Thoracic aorta (tissue), 2 donors: ENCODE results near the gene SYNPO. TPM values are rescaled to one million over a fixed set of nuclear protein-coding genes. Genes with fewer than 3 reads are reported as not detected.

ENCODE experiments used
- ATAC-seq: fragments of 150-250 bp; one replicate; pipeline ENCODE4 v1.8.0; 2017; ENCODE audit warnings: low read depth; ENCODE audit not compliant: insufficient number of reproducible peaks, low FRiP score
- DNase-seq: peaks from one replicate; pipeline ENCODE4 v3.0.0-alpha.2; 2020; ENCODE audit warnings: low spot score
- H3K27ac ChIP-seq, 2 donors: fragments of 200-600 bp; sonication (generic); 1 replicate in 1 of 2; 2 replicates in 1 of 2; pipeline ENCODE4 v1.5.1; 2016; ENCODE audit warnings: mild to moderate bottlenecking in 2 of 2, moderate library complexity in 2 of 2
- H3K27me3 ChIP-seq: fragments of 200-600 bp; sonication (generic); replicated peaks from 2 replicates; pipeline ENCODE4 v1.6.0; 2016; ENCODE audit warnings: mild to moderate bottlenecking; ENCODE audit not compliant: insufficient read depth
- H3K36me3 ChIP-seq: fragments of 200-600 bp; sonication (generic); one replicate; pipeline ENCODE4 v1.5.1; 2016
- H3K4me1 ChIP-seq, 2 donors: fragments of 200-600 bp; sonication (generic); 1 replicate in 1 of 2; 2 replicates in 1 of 2; pipeline versions ENCODE4 v1.5.1 to v1.6.0; 2016; ENCODE audit warnings: low read depth in 2 of 2, mild to moderate bottlenecking in 1 of 2; ENCODE audit not compliant: control insufficient read depth in 1 of 2
- H3K4me3 ChIP-seq: fragments of 200-600 bp; sonication (generic); 2 replicates; pipeline ENCODE4 v1.5.1; 2016; ENCODE audit warnings: mild to moderate bottlenecking
- H3K9me3 ChIP-seq: fragments of 200-600 bp; sonication (generic); 2 replicates; pipeline ENCODE4 v1.5.1; 2016
- total RNA-seq, 2 donors: library from RNA; depleted of rRNA; stranded (reverse); fragments of >200 nt; gene quantifications; one replicate each; pipeline versions ENCODE4 v1.1.0 to v1.2.3, GENCODE V29; 2016
- TF ChIP-seq, protein P1 (sequence below): fragments of 200-600 bp; sonication (generic); IDR thresholded peaks from one replicate; pipeline ENCODE4 v1.5.1; 2019; ENCODE audit warnings: antibody characterized with exemption

The SYNPO gene
- total RNA-seq, 2 donors from 2014 or later, result 191 to 226 TPM

DNA sequence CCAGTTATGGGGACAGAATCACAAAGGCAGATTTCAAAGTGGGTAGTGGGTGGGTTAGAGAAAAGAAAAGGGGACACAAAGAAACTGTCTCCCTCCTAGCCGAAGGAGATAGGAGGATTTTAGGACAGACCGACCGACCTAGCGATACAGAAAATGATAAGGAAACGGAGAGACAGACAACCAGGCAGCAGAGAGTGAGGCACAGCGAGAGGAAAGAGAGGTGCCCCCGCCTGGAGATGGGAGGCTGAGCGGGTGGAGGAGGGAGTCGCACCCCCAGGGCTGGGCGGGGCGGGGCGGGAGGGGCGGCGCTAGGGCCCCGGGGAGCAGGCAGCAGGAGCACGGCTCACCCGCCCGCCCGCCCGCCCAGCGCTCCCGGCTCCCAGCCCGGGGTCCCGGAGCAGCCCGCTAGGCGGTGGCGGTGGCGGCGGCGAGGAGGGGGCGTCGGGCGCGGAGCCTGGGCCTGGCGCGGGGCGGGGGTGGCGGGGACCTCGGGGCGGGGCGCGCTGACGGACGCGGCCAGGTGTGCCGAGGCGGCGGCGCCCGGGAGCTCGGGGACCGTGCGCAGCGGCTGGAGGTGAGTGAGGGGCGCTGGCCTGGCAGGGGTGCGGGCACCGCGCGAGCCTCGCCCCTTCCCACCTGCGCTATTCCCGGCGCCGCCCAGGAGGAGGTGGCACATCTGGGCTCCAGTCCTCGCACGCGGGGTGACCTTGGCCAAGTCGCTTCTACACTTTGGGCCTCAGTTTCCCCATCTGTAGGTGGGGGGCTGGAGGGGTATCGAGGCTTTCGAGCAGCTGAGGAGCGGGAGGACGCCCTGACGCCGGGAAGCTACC is 15.9 kb upstream of the SYNPO start:
- H3K9me3 ChIP-seq, result no peaks in the 10 kb centered on the region
- DNase-seq (no peak), ATAC-seq (no peak)
- H3K4me3 ChIP-seq, result peak overlapping the region; percentile 94
- TF ChIP-seq, protein P1, sequence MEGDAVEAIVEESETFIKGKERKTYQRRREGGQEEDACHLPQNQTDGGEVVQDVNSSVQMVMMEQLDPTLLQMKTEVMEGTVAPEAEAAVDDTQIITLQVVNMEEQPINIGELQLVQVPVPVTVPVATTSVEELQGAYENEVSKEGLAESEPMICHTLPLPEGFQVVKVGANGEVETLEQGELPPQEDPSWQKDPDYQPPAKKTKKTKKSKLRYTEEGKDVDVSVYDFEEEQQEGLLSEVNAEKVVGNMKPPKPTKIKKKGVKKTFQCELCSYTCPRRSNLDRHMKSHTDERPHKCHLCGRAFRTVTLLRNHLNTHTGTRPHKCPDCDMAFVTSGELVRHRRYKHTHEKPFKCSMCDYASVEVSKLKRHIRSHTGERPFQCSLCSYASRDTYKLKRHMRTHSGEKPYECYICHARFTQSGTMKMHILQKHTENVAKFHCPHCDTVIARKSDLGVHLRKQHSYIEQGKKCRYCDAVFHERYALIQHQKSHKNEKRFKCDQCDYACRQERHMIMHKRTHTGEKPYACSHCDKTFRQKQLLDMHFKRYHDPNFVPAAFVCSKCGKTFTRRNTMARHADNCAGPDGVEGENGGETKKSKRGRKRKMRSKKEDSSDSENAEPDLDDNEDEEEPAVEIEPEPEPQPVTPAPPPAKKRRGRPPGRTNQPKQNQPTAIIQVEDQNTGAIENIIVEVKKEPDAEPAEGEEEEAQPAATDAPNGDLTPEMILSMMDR, result peak; percentile 12
- no peaks in the 10 kb centered on the region for H3K27me3 ChIP-seq
- H3K4me1 ChIP-seq, result peaks cover 23 to 65% of the 10 kb centered on the region in 2 donors
- H3K27ac ChIP-seq, result peak overlapping the region; percentile 99 to 100
- no peaks in the 10 kb centered on the region for H3K36me3 ChIP-seq

DNA sequence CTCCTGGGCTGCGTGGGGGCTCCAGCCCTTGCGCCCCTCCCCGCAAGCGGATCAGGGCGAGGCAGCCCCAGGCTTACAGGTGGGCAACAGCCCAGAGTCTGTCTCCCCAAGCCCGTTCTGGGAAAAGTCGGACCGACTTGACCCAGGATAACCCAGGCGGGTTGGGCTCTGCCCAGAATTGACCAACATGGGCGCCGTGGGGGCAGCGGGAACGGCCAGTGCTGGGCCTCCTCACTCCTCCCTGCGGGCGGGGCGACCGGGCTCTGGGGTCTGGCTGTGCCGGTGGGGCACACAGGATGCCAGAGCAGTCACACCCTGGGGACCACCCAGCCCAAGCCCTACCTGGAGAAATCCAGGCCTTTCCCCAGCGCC is 15.3 kb upstream of the SYNPO start:
- Histone ChIP-seq H3K27ac (peak overlapping the region; percentile 99 to 100), H3K9me3 (no peaks in the 10 kb centered on the region), H3K4me3 (peak overlapping the region; percentile 94), H3K27me3 (no peaks in the 10 kb centered on the region), H3K4me1 (peaks cover 23 to 65% of the 10 kb centered on the region in 2 donors), H3K36me3 (no peaks in the 10 kb centered on the region)
- TF ChIP-seq, protein P1, result no peak
- ATAC-seq (no peak), DNase-seq (no peak)

DNA sequence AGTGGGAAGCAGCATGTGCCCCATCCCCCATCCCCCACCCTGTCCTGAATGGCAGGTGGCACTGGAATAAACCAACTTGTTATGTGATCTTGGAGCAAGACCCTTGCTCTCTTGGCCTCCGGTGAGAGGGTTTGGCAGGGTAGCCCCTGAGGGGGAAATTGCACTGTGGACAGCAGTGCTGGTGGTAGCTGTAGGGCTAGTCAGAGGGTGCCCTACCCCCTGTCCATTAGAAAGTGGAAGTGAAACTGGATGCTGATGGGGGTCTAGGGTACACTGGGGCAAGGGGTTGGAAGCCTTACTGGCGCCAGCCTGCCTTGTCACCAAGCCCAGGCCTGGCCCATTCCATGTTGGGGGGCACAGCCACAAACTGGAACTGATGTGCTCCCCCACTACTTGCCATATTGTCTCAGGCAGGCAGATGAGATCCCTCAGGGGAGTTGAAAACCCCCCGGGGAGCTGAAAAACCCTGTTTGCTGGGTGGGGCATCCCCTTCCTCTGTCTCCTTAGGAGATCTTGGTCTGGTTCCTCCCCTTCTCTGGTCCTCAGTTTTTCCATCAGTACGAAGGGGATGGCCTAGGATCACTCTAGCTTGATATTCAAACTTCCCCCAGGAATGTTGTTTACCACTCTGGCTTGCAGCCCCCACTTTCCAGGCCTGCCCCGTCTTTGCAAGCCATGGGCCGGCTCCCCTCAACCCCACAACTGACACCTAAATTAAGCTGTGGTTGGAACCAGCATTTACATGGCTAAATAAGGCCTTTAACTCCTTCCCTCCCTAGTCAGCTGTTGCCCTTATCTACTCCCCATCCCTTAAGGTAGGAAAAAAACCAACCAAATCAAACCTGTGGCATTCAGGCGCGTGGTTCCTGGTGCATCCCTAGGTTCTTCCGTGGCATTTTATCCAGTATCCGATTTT is 14.4 kb upstream of the SYNPO start:
- ATAC-seq (no peak), DNase-seq (no peak)
- Histone ChIP-seq H3K4me3 (peak overlapping the region; percentile 94), H3K36me3 (no peaks in the 10 kb centered on the region), H3K27ac (peak overlapping the region; percentile 99 to 100), H3K4me1 (peaks cover 33 to 72% of the 10 kb centered on the region in 2 donors), H3K27me3 (no peaks in the 10 kb centered on the region), H3K9me3 (no peaks in the 10 kb centered on the region)
- TF ChIP-seq, protein P1, result no peak

GRCh38 chr5:150626853-150627276 is 13.6 kb upstream of the SYNPO start:
- no peaks in the 10 kb centered on the region for H3K27me3 ChIP-seq
- no peaks in the 10 kb centered on the region for H3K9me3 ChIP-seq
- peak; percentile 25 for ATAC-seq
- TF ChIP-seq, protein P1, result no peak
- H3K4me1 ChIP-seq, result peaks cover 39 to 74% of the 10 kb centered on the region in 2 donors
- DNase-seq, result no peak
- peak overlapping the region; percentile 99 to 100 for H3K27ac ChIP-seq
- H3K36me3 ChIP-seq, result no peaks in the 10 kb centered on the region
- peak overlapping the region; percentile 94 for H3K4me3 ChIP-seq
